GM23248 (cell line): ENCODE data around the gene PARVB.

Experiments used
- EZH2 ChIP-seq: fragments of 200-600 bp; sonication (generic); IDR thresholded peaks from 2 replicates; pipeline ENCODE4 v1.6.1; 2018; ENCODE audit warnings: antibody characterized with exemption, mild to moderate bottlenecking; ENCODE audit not compliant: insufficient read depth, poor library complexity, severe bottlenecking
- EZH2phosphoT487 ChIP-seq: fragments of 200-600 bp; sonication (generic); IDR thresholded peaks from 2 replicates; pipeline ENCODE4 v1.6.1; 2018; ENCODE audit warnings: antibody characterized with exemption, moderate library complexity, mild to moderate bottlenecking, low read depth; ENCODE audit not compliant: insufficient read depth

DNA sequence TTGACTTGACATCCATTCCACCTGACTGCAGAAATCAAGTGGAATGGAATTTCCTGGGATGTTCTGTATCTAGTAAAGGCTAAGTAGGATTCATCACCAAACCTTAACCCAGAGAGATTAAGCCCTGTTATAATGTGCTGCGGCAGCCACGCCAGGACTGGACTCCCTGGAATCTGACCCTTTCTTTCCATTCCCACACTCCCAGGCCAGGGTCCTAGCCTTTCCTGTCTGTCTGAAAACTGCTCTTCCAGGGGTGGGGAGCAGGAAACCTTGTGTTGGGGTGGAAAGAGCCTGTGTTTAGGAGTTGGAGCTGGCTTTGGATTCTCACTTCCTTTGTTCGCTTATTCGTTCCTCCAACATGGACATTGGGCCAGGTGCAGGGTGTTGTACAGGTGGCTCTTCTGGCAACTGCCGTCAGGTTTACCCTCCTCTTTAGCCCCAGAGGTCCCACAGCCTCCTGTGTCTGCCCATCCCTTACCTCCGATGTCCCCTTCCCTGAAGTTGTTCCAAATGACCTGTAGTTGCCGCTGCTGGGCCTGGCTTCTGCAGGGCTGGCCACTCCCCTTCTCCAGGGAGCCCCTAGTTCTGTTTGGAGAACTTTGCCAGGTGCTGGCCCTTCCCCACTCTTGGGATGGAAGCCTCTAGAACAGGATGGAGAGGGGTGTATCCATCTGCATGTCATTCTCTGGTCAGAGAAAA lies 20.5 kb upstream of the PARVB start:
- TF ChIP-seq EZH2 (no peak), EZH2phosphoT487 (no peak)
